Panc1 (cell line): ENCODE data around the gene ZFHX3.

Experiments used
- CTCF ChIP-seq: fragments of 450-650 bp; IDR thresholded peaks from 2 replicates; pipeline ENCODE4 v1.5.1; 2017; ENCODE audit warnings: mild to moderate bottlenecking
- POLR2AphosphoS5 ChIP-seq: IDR thresholded peaks from 2 replicates; pipeline ENCODE4 v1.6.1; 2012; ENCODE audit warnings: mild to moderate bottlenecking, low read depth, low read length, moderate library complexity
- SIN3A ChIP-seq: IDR thresholded peaks from 2 replicates; pipeline ENCODE4 v1.6.1; 2012; ENCODE audit warnings: low read depth, mild to moderate bottlenecking, low read length, moderate library complexity, borderline replicate concordance; ENCODE audit not compliant: insufficient read depth
- TCF7L2 ChIP-seq: IDR thresholded peaks from 2 replicates; pipeline ENCODE4 v1.6.1; 2011; ENCODE audit warnings: mild to moderate bottlenecking, low read depth, low read length, inconsistent platforms
- TF ChIP-seq, protein P1 (sequence below), 2 experiments: IDR thresholded peaks; 2 replicates each; pipeline ENCODE4 v1.6.1; 2011 to 2012; ENCODE audit warnings: low read depth in 2 of 2, control low read depth in 1 of 2, low read length in 1 of 2, mild to moderate bottlenecking in 1 of 2, moderate library complexity in 1 of 2; ENCODE audit not compliant: insufficient read depth in 1 of 2

DNA sequence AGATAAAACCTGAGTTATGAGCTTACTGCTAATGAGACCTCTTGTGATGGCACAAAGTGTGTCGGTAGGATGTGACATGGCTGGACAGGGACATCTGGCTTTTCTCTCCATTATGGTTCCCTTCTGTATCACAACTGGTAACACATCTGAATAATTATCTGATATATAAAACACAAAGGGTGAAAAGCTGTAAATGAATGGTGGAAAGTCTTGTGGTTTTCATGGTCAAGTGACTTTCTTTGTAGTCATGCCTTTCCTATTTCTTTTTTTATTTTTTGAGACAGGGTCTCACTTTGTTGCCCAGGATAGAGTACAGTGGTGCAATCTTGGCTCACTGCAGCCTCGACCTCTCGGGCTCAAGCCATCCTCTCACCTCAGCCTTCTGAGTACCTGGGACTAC, 35.3 kb upstream of the ZFHX3 start:
- TF ChIP-seq CTCF (no peak), TCF7L2 (no peak), POLR2AphosphoS5 (no peak), SIN3A (no peak)
- TF ChIP-seq, protein P1, sequence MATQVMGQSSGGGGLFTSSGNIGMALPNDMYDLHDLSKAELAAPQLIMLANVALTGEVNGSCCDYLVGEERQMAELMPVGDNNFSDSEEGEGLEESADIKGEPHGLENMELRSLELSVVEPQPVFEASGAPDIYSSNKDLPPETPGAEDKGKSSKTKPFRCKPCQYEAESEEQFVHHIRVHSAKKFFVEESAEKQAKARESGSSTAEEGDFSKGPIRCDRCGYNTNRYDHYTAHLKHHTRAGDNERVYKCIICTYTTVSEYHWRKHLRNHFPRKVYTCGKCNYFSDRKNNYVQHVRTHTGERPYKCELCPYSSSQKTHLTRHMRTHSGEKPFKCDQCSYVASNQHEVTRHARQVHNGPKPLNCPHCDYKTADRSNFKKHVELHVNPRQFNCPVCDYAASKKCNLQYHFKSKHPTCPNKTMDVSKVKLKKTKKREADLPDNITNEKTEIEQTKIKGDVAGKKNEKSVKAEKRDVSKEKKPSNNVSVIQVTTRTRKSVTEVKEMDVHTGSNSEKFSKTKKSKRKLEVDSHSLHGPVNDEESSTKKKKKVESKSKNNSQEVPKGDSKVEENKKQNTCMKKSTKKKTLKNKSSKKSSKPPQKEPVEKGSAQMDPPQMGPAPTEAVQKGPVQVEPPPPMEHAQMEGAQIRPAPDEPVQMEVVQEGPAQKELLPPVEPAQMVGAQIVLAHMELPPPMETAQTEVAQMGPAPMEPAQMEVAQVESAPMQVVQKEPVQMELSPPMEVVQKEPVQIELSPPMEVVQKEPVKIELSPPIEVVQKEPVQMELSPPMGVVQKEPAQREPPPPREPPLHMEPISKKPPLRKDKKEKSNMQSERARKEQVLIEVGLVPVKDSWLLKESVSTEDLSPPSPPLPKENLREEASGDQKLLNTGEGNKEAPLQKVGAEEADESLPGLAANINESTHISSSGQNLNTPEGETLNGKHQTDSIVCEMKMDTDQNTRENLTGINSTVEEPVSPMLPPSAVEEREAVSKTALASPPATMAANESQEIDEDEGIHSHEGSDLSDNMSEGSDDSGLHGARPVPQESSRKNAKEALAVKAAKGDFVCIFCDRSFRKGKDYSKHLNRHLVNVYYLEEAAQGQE (IDR thresholded peaks at IDR 0.05; ENCODE audit: insufficient read depth in 1 of 2, low read depth in 2 of 2, low read length in 1 of 2): no peak
